GM13976 (cell line): ENCODE results near the gene THUMPD3.

ENCODE experiments used
- DNase-seq: peaks from one replicate; pipeline ENCODE4 v3.0.0; 2012; ENCODE audit warnings: low spot score
- in situ Hi-C: fragments of 300-500 bp; cut with MboI; formaldehyde crosslinking; loops from one replicate; pipeline ENCODE4 v1.12.0; 2022; ENCODE audit warnings: low sequenced_read_pairs, mixed read lengths, inconsistent platforms; ENCODE audit not compliant: unreplicated experiment
- TF ChIP-seq, protein P1 (sequence below): IDR thresholded peaks from 2 replicates; pipeline ENCODE4 v1.5.1; 2012; ENCODE audit warnings: borderline replicate concordance, mild to moderate bottlenecking; ENCODE audit not compliant: insufficient read depth; ENCODE audit errors: extremely low read depth, missing control alignments, control extremely low read depth

THUMPD3 gene

DNA sequence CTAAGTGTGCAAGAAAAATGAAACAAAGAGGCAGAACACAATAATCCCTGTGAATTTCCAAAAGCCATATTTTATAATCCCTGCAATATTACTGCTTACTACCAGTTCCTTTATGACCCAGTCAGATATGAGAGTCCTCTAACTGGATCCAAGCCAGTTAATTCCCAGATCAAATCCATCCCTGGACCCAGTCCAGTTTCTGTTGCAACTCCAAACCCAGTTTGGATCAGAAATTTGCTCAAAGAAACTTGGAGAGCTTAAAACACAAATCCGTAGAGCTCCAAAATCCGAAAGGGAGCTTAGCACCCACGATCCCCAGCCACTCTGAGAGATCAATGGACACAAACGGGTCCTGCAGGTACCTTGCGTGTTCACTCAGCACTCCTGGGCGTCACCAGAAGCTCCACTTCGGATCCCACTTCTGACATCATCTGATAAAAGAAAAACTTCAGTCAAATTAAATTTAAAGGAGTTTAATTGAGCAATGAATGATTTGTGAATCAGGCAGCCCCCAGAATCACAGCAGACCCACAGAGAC is 32.6 kb upstream of the THUMPD3 start:
- in situ Hi-C loops: no loop called here
- TF ChIP-seq, protein P1, sequence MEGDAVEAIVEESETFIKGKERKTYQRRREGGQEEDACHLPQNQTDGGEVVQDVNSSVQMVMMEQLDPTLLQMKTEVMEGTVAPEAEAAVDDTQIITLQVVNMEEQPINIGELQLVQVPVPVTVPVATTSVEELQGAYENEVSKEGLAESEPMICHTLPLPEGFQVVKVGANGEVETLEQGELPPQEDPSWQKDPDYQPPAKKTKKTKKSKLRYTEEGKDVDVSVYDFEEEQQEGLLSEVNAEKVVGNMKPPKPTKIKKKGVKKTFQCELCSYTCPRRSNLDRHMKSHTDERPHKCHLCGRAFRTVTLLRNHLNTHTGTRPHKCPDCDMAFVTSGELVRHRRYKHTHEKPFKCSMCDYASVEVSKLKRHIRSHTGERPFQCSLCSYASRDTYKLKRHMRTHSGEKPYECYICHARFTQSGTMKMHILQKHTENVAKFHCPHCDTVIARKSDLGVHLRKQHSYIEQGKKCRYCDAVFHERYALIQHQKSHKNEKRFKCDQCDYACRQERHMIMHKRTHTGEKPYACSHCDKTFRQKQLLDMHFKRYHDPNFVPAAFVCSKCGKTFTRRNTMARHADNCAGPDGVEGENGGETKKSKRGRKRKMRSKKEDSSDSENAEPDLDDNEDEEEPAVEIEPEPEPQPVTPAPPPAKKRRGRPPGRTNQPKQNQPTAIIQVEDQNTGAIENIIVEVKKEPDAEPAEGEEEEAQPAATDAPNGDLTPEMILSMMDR: no peak
- no peak for DNase-seq

DNA sequence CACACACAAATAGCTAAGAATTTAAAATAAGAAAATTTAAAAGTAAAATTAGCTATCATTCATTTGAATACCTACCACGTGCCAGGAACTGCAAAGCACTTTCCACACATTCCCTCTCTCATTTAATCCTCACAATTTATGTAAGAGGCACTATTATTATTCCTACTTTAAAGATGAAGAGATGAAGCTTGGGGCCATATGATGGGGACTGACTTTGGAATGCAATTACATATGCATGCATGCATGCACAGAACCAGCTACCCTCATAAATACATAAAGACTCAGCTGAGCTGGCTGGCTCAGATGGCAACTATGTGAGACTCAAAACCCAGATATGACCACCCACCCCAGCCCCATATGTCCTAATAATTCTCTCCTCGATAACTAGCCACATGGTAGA is 31.7 kb upstream of the THUMPD3 start:
- DNase-seq: no peak
- in situ Hi-C loops: no loop called here
- TF ChIP-seq, protein P1: no peak

DNA sequence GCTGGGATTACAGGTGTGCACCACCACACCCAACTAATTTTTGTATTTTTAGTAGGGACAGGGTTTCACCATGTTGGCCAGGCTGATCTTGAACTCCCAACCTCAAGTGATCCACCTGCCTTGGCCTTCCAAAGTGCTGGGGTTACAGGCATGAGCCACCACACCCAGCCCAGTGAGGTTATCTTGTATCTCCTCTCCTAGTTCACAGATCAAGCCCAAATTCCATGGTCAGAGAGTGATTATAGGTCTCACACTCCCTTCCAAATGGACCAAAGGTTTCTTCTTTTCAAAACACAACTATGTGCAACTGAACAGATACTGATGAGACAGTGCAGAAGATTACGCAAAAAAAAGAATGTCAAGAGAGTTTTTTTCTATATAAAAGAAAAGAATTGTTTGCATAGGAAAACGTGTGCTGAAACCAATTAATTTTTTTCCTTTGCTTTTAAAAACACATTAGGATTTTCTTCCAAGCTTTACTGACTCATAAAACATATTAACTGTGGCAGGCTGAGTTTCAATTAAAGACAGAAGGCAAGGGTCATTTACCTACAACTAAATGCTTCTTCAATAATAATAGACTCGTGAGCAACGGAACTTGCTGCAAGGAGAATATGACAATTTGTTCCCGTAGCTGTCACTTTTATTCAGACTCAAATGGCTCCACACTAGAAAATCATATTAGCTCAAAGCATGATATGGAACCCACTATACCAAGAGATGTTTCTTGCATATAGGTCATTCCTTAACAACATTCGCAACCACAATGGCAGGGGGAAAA is 30.4 kb upstream of the THUMPD3 start:
- DNase-seq: no peak
- TF ChIP-seq, protein P1: no peak
- in situ Hi-C loops: no loop called here

DNA sequence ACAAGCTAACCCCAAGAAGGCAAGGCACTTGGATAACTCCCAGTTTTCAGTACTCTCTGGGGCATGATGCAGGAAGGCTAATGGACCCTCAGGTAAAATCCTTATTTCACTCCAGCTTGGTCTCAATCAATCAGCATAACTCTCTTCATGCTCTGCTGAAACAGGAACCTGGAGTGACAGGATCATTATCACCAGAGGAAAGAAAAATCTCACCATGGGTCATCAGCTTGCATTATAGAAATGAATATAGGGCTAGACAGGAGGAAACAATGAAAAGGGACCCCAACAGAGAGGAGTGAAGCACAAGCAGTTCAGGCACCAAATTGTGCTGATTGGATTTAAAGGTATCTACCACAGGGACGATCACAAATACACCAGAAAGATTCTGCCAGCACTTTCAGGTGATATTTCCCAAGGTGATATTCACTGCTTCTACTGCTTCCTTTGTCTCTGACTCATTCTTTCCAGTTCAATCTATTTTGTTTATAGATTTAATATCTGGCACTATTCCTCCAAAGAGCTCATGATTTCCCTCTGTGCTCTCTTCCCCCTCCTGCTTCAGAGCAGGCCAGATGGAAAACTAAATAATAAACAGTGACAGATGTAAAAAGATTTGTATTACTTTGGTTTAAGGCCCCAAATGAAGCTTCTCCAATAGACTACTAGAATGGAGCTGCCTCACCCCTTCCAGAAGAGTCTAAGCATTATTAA is 22.9 kb upstream of the THUMPD3 start:
- in situ Hi-C loops: no loop called here
- DNase-seq: no peak
- TF ChIP-seq, protein P1: no peak

DNA sequence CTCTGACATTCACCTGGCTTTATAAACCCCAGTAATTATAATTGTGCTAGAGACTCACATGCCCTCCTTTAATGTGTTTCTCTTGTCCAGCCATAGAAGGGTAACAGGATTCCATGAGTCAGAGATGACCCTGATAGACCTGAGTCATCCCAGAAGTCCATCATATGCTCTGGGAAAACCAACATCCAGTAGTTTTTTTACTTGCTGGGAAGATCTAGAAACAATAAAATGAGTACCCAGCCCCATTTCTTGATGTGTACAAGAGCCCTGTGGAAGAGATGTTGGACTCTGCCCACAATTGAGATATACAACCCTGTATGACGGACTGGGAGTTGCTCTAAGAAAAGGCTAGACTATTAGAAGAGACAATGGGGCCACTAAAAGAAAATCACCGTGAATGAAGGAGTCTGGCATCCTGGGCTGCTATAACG is 22.4 kb upstream of the THUMPD3 start:
- TF ChIP-seq, protein P1: no peak
- in situ Hi-C loops: no loop called here
- no peak for DNase-seq

DNA sequence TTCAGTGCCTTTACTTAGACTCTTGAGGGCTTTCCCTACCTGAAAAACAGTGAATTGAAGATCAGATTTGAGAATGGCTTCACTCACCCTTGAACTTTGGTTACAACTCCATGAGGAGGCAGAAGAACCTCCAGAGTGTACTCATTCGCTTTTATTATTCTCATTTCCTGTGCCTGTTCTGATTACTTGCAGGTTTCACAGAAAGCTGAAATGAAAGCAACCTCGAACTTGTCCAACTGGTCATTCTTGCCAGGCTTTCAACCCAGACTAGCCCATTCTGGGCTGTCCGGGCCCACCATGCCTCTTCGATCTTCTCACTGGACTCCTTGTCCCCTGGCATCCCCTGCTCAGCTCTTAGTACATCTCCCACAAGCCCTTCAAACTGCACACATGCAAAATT is 20.2 kb upstream of the THUMPD3 start:
- in situ Hi-C loops: no loop called here
- DNase-seq: no peak
- TF ChIP-seq, protein P1: no peak
